GM13977 (cell line): ENCODE measurements around the gene CYP19A1.

Source experiments
- DNase-seq: peaks from one replicate; pipeline ENCODE4 v3.0.0; 2012; ENCODE audit warnings: low spot score
- in situ Hi-C: fragments of 300-500 bp; cut with MboI; formaldehyde crosslinking; loops from one replicate; pipeline ENCODE4 v1.12.0; 2022; ENCODE audit warnings: low sequenced_read_pairs, low pct_unique_long_range_greater_than_20kb, mixed read lengths, inconsistent platforms; ENCODE audit not compliant: unreplicated experiment
- TF ChIP-seq, protein P1 (sequence below): IDR thresholded peaks from 2 replicates; pipeline ENCODE4 v1.5.1; 2012; ENCODE audit warnings: mild to moderate bottlenecking, control low read depth; ENCODE audit not compliant: insufficient read depth; ENCODE audit errors: extremely low read depth, missing control alignments

Gene CYP19A1

DNA sequence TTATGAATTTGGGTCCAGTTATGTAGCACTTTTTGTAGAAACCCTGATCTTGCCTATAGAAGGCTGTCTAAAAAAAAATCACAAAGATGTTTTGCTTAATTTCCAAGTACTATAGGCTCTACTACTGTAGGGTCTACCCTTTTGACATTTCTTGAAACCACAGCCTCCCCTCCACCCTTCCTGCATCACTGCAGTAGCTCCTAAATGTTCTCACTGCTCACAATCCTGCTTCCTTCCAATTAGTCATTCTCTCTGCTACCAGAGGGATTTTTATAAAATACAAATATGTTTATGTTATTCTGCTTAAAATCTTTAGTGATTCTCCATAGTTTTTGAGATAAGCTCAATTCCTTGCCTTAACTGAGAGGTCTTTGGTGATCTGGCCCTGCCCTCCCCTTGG lies 114.0 kb downstream of the CYP19A1 start:
- DNase-seq, result no peak
- in situ Hi-C loops, result no loop called here
- TF ChIP-seq, protein P1, sequence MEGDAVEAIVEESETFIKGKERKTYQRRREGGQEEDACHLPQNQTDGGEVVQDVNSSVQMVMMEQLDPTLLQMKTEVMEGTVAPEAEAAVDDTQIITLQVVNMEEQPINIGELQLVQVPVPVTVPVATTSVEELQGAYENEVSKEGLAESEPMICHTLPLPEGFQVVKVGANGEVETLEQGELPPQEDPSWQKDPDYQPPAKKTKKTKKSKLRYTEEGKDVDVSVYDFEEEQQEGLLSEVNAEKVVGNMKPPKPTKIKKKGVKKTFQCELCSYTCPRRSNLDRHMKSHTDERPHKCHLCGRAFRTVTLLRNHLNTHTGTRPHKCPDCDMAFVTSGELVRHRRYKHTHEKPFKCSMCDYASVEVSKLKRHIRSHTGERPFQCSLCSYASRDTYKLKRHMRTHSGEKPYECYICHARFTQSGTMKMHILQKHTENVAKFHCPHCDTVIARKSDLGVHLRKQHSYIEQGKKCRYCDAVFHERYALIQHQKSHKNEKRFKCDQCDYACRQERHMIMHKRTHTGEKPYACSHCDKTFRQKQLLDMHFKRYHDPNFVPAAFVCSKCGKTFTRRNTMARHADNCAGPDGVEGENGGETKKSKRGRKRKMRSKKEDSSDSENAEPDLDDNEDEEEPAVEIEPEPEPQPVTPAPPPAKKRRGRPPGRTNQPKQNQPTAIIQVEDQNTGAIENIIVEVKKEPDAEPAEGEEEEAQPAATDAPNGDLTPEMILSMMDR, result no peak

DNA sequence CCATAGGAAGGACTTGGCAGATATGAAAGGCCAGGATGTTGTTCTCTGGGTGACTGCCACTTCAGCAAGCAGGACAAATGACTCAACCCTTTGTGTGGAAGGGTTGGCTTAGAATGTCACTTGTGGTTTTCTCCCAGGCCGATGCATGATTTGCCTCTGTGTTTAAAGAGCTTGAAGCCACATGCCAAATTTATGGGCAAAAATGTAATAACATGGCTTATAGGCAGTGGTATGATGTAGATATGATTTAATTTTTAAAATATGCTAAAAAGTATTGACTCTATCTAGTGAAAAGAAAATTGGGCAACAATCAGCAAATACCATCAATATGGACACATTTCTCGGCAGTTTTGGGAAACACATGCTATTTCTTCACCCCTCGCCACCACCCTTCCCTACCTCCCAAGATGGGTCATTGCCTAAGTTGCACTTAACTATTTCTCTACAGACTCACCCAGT lies 114.6 kb downstream of the CYP19A1 start:
- no peak for DNase-seq
- TF ChIP-seq, protein P1, result no peak
- in situ Hi-C loops, result no loop called here

DNA sequence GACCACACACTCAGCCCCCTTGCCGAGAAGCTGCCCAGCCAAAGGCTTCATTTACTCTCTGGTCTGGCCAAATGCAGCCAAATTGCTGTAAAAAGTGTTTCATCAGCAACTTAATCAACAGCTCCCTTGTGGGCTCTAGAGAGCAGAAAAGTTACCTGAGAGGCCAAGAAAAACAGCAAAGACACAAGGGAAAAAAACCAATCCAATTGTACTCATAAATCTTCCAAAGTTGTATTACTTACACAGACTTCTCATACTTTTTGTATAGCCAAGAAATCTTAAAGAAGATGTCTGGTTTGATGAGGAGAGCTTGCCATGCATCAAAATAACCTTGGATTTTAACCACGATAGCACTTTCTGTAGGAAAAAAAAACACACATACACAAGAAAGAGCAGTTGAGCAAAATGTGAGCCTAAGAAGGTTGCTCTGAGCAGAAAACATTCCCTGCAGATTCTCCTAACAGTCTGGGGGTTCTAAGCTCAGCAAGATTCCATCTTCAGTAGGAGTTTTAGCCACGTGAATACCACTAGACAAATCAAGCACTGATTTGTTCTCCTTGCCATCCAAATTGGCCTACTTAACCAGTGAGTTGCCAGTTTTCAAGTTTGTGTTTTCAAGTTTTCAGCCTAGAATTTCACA lies 120.0 kb downstream of the CYP19A1 start:
- TF ChIP-seq, protein P1, result no peak
- in situ Hi-C loops, result no loop called here
- DNase-seq, result no peak

DNA sequence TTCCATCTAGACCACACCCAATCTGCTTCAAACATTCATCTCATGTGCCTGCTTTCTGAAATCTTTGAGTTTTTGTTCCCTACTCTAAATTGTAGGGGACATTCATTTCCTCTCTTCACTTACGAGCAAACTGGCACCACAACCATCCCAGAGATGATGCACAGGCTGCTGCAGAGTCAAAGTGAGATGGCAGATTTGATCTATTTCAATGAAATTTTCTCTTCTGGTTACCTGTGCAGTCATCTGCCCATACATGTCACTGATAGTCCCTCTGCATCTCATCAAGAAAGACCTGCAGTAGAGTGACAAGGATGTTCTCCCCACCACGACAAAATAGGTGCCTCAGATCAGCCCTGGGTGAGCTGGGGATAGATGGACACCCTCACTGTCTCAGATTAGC lies 125.5 kb downstream of the CYP19A1 start:
- in situ Hi-C loops, result no loop called here
- TF ChIP-seq, protein P1, result no peak
- DNase-seq, result no peak

DNA sequence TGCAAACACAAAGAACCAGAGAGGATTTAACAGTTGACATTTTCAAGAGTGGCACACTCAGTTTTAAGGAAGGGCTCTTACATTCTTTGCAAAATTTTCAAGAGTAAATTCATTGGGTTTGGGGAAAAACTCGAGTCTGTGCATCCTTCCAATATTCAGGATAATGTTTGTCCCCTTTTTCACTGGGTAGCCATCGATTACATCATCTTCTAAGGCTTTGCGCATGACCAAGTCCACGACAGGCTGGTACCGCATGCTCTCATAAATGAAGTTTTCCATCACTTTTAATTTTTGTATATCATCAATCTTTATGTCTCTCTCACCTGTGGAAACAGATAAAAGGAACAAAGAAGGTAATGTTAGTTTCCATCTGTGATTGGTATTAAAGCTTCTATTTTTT lies 126.2 kb downstream of the CYP19A1 start:
- DNase-seq, result no peak
- in situ Hi-C loops, result no loop called here
- TF ChIP-seq, protein P1, result no peak

DNA sequence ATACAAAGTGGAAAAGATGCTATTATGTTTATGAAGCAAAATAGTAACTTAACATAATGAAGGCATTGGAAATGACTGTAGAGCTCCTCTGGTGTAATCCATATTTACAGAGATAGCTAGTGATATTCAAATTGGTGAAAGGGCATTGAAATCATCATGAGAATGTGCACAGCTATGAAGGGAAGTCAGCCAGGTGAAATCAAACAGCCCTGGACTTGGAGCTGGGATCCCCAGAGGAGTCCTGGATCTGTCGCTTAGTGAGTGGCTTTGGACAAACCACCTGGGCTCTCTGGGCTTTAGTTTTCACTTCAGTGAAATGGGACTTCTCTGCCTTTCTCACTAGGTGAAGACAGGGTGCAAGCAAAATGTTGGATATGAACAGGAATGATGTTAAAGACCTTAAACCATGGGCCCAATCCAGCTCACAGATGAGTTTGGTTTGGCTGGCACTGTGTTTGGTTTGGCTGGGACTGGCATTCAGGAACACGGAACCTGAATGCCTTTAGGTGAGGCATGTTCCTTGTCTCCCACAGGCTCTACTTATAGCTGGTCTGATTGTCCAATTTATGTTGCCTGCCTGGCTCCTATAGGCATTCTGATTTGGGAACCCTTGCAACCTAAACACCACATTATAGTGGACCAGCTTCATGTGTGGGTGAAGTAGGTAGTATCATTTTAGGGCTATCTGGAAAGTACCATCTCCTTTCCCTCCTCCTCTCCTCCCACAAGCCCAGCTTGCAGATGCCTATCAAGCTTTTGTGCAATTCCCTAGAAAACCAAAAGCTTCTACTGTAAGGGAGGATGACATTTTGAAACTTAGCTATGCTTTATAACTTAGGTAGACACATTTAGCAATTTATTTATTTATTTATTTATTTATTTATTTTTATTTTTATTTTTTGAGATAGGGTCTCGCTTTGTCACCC lies 133.1 kb downstream of the CYP19A1 start:
- in situ Hi-C loops, result no loop called here
- TF ChIP-seq, protein P1, result no peak
- DNase-seq, result no peak
